Measurements from ENCODE around the gene KIAA1958.

- TF ChIP-seq CTCF (IDR thresholded peaks at IDR 0.05; ENCODE audit: low read depth, low read length, missing input control) (no peak), SP1 (IDR thresholded peaks at IDR 0.05) (no peak), HNF4G (IDR thresholded peaks at IDR 0.05) (no peak), GABPA (IDR thresholded peaks at IDR 0.05 in 1 of 2, conservative IDR thresholded peaks at IDR 0.05 in 1 of 2) (no peak), REST (IDR thresholded peaks at IDR 0.05) (no peak), ATF3 (IDR thresholded peaks at IDR 0.05) (no peak), MAX (IDR thresholded peaks at IDR 0.05) (no peak), NR2F2 (IDR thresholded peaks at IDR 0.05) (no peak), HNF4A (conservative IDR thresholded peaks at IDR 0.05) (no peak), ZBTB33 (IDR thresholded peaks at IDR 0.05) (no peak)
Measured at GRCh38 chr9:112663681-112664080, 177.1 kb downstream of the KIAA1958 start.

Data from liver (tissue), 3 donors.